ENCODE results near the gene TMEM184C.

TMEM184C gene

DNA sequence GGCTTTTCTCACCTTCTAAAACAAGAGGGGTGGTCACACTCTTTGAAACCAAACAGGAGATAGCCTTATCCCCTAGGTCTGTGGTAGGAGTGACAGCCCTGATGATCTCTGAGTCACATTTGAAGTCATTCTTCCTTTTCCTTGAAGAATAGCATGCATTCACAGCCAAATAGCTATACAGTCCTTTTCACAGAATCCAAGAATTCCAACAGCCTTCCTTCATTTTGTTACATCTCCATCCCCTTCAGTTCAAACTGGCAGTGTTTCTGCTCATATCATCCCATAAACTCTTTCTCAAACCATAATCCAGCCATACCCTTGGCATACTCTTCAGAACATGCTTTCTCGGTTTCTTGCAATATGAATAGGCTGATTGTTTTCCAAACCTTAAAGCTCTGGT is 33.3 kb upstream of the TMEM184C start:
- Histone ChIP-seq H3K9me3 (ENCODE audit: low read length) (no peaks in the 10 kb centered on the region), H3F3A (ENCODE audit: insufficient read depth, low read length) (no peaks in the 10 kb centered on the region), H3K4me1 (ENCODE audit: insufficient read depth, low read length, severe bottlenecking) (no peaks in the 10 kb centered on the region), H2AFZ (ENCODE audit: low read length) (no peak overlapping the region), H3K4me2 (ENCODE audit: low read length) (no peak overlapping the region), H3K9me2 (ENCODE audit: low read depth, low read length) (no peaks in the 10 kb centered on the region), H3K79me2 (ENCODE audit: insufficient read depth, low read length) (no peaks in the 10 kb centered on the region), H4K20me1 (ENCODE audit: insufficient read depth, low read length) (no peaks in the 10 kb centered on the region), H3K36me3 (ENCODE audit: insufficient read depth, low read length) (no peaks in the 10 kb centered on the region), H3K27me3 (ENCODE audit: insufficient read depth, low read length) (no peaks in the 10 kb centered on the region), H3K27ac (ENCODE audit: low read depth, low read length, poor library complexity, severe bottlenecking) (no peak overlapping the region), H3K9ac (ENCODE audit: low read length) (no peak overlapping the region), H3K4me3 (ENCODE audit: low read depth, low read length, poor library complexity, severe bottlenecking) (no peak overlapping the region)
- TF ChIP-seq, protein P1, sequence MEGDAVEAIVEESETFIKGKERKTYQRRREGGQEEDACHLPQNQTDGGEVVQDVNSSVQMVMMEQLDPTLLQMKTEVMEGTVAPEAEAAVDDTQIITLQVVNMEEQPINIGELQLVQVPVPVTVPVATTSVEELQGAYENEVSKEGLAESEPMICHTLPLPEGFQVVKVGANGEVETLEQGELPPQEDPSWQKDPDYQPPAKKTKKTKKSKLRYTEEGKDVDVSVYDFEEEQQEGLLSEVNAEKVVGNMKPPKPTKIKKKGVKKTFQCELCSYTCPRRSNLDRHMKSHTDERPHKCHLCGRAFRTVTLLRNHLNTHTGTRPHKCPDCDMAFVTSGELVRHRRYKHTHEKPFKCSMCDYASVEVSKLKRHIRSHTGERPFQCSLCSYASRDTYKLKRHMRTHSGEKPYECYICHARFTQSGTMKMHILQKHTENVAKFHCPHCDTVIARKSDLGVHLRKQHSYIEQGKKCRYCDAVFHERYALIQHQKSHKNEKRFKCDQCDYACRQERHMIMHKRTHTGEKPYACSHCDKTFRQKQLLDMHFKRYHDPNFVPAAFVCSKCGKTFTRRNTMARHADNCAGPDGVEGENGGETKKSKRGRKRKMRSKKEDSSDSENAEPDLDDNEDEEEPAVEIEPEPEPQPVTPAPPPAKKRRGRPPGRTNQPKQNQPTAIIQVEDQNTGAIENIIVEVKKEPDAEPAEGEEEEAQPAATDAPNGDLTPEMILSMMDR (IDR thresholded peaks at IDR 0.05; ENCODE audit: low read length): no peak
- TF ChIP-seq EZH2 (IDR thresholded peaks at IDR 0.05; ENCODE audit: borderline replicate concordance, low read length): no peak

DNA sequence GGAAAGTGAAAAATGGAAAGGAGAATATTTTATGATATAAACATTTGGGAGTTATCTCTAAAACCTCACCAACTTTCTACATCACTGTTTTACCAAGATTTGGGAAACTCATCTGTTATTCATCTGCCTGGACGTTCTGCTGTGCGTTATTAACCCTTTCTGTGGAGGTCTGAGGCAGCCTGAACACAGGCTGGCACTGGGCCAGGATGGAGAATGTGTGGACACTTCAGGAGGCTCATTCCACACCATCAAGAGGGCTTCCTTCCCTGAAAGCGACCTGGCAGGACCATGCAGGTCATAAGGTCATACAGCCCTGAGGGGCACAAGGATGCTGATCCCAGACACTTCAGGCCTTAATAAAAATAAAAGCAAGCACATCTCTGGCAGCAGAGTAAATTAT is 31.2 kb upstream of the TMEM184C start:
- H2AFZ ChIP-seq (ENCODE audit: low read length): no peak overlapping the region
- TF ChIP-seq EZH2 (IDR thresholded peaks at IDR 0.05; ENCODE audit: borderline replicate concordance, low read length): no peak
- TF ChIP-seq, protein P1 (IDR thresholded peaks at IDR 0.05; ENCODE audit: low read length): no peak
- H3K4me3 ChIP-seq (ENCODE audit: low read depth, low read length, poor library complexity, severe bottlenecking): no peak overlapping the region
- H3F3A ChIP-seq (ENCODE audit: insufficient read depth, low read length): no peaks in the 10 kb centered on the region
- H3K36me3 ChIP-seq (ENCODE audit: insufficient read depth, low read length): no peaks in the 10 kb centered on the region
- H3K9me2 ChIP-seq (ENCODE audit: low read depth, low read length): no peaks in the 10 kb centered on the region
- no peak overlapping the region for H3K27ac ChIP-seq (ENCODE audit: low read depth, low read length, poor library complexity, severe bottlenecking)
- no peaks in the 10 kb centered on the region for H3K79me2 ChIP-seq (ENCODE audit: insufficient read depth, low read length)
- H3K27me3 ChIP-seq (ENCODE audit: insufficient read depth, low read length): no peaks in the 10 kb centered on the region
- H3K9me3 ChIP-seq (ENCODE audit: low read length): no peaks in the 10 kb centered on the region
- no peak overlapping the region for H3K9ac ChIP-seq (ENCODE audit: low read length)
- H3K4me1 ChIP-seq (ENCODE audit: insufficient read depth, low read length, severe bottlenecking): no peaks in the 10 kb centered on the region
- no peak overlapping the region for H3K4me2 ChIP-seq (ENCODE audit: low read length)
- H4K20me1 ChIP-seq (ENCODE audit: insufficient read depth, low read length): no peaks in the 10 kb centered on the region

DNA sequence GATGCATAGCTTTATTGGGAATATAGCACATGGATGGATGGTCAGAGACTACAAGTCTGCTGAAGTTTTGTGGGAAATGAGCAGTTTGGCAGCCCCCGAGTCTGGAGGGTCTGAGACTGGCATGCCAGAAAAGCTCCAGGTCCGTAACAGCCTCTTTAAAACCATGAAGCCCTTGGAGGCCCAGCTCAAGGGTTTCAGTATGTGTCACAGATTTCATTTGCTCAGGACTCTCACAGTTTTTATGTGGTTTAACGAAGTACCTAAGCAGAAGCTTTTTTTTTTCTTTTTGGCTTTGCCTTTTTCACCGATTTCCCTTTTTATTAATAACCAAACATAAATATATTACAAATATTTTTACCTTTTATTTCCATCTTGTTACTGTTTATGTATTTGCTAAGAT is 30.6 kb upstream of the TMEM184C start:
- no peaks in the 10 kb centered on the region for H3K79me2 ChIP-seq (ENCODE audit: insufficient read depth, low read length)
- H4K20me1 ChIP-seq (ENCODE audit: insufficient read depth, low read length): no peaks in the 10 kb centered on the region
- no peaks in the 10 kb centered on the region for H3K9me3 ChIP-seq (ENCODE audit: low read length)
- H2AFZ ChIP-seq (ENCODE audit: low read length): no peak overlapping the region
- H3K27ac ChIP-seq (ENCODE audit: low read depth, low read length, poor library complexity, severe bottlenecking): no peak overlapping the region
- H3K36me3 ChIP-seq (ENCODE audit: insufficient read depth, low read length): no peaks in the 10 kb centered on the region
- no peaks in the 10 kb centered on the region for H3K9me2 ChIP-seq (ENCODE audit: low read depth, low read length)
- TF ChIP-seq EZH2 (IDR thresholded peaks at IDR 0.05; ENCODE audit: borderline replicate concordance, low read length): no peak
- TF ChIP-seq, protein P1 (IDR thresholded peaks at IDR 0.05; ENCODE audit: low read length): no peak
- H3K27me3 ChIP-seq (ENCODE audit: insufficient read depth, low read length): no peaks in the 10 kb centered on the region
- H3K4me3 ChIP-seq (ENCODE audit: low read depth, low read length, poor library complexity, severe bottlenecking): no peak overlapping the region
- H3K9ac ChIP-seq (ENCODE audit: low read length): no peak overlapping the region
- H3F3A ChIP-seq (ENCODE audit: insufficient read depth, low read length): no peaks in the 10 kb centered on the region
- H3K4me2 ChIP-seq (ENCODE audit: low read length): no peak overlapping the region
- no peaks in the 10 kb centered on the region for H3K4me1 ChIP-seq (ENCODE audit: insufficient read depth, low read length, severe bottlenecking)

All from OCI-LY1 (cell line).